ENCODE results near the gene TMEM151A.

DNA sequence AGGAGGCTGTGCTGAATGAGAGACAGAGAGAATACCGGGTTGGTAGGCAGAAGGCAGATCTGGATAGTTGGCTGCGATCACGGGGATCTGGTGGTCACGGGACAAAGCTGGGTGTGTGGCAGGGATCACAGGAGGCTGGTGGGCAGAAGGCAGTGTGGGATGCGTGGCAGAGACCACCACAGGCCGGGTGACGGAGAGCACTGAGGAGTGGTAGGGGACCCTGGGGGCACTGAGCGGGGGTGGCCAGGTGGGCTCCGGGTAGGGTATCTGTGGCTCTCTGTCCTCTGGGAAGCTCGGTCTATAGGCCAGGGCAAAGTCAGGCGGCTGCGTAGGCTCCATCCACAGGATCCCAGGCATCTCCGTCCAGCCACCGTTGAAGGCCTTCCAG, 23.8 kb downstream of the TMEM151A start:
- TF ChIP-seq, protein P1, sequence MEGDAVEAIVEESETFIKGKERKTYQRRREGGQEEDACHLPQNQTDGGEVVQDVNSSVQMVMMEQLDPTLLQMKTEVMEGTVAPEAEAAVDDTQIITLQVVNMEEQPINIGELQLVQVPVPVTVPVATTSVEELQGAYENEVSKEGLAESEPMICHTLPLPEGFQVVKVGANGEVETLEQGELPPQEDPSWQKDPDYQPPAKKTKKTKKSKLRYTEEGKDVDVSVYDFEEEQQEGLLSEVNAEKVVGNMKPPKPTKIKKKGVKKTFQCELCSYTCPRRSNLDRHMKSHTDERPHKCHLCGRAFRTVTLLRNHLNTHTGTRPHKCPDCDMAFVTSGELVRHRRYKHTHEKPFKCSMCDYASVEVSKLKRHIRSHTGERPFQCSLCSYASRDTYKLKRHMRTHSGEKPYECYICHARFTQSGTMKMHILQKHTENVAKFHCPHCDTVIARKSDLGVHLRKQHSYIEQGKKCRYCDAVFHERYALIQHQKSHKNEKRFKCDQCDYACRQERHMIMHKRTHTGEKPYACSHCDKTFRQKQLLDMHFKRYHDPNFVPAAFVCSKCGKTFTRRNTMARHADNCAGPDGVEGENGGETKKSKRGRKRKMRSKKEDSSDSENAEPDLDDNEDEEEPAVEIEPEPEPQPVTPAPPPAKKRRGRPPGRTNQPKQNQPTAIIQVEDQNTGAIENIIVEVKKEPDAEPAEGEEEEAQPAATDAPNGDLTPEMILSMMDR (IDR thresholded peaks at IDR 0.05; ENCODE audit: low read length), result no peak
- TF ChIP-seq EZH2 (optimal IDR thresholded peaks at IDR 0.05; ENCODE audit: low read depth, low read length), result no peak
